ENCODE data around the gene SPON1.
"Not testable (repeated sequence)": the region's sequence is repeated elsewhere in the genome, so short reads cannot be mapped to it uniquely, and the experiment has no call there.

Gene SPON1

DNA sequence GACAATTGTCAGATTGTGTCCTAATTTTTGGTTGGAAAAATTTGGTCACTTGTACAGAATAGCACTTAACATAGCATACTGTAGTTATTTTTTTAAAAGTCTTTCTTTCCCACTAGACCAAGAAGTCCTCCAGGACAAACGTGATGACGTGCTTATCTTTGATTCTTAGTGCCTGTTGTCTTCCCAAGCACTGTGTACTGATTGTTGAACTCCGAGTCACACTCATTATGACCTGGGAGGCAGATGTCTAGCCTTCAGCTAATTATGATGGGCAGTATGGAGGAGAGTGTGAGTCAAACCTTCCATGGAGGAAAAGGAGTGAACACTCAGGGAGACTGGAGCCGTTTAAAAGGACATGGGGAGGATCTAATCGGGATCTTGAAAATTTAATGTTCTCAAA lies 119.8 kb downstream of the SPON1 start:
- DNase-seq (ENCODE audit: low spot score), result peak; percentile 19

- not testable (repeated sequence) for DNase-seq (ENCODE audit: low spot score)
Measured at GRCh38 chr11:14088861-14089260, 126.3 kb downstream of the SPON1 start.

- no peak for DNase-seq (ENCODE audit: low spot score)
Measured at GRCh38 chr11:14089690-14090462, 127.4 kb downstream of the SPON1 start.

DNA sequence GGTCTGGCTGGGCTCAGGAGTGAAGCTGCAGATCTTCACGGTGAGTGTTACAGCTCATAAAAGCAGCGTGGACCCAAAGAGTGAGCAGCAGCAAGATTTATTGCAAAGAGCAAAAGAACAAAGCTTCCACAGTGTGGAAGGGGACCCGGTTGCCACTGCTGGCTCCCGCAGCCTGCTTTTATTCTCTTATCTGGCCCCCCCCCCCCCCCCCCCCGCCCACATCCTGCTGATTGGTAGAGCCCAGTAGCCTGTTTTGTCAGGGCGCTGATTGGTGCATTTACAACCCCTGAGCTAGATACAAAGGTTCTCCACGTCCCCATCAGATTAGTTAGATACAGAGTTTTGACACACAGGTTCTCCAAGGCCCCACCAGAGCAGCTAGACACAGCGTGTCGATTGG lies 128.1 kb downstream of the SPON1 start:
- not testable (repeated sequence) for DNase-seq (ENCODE audit: low spot score)

GRCh38 chr11:14093065-14093464 lies 130.5 kb downstream of the SPON1 start:
- DNase-seq (ENCODE audit: low spot score), result no peak

DNA sequence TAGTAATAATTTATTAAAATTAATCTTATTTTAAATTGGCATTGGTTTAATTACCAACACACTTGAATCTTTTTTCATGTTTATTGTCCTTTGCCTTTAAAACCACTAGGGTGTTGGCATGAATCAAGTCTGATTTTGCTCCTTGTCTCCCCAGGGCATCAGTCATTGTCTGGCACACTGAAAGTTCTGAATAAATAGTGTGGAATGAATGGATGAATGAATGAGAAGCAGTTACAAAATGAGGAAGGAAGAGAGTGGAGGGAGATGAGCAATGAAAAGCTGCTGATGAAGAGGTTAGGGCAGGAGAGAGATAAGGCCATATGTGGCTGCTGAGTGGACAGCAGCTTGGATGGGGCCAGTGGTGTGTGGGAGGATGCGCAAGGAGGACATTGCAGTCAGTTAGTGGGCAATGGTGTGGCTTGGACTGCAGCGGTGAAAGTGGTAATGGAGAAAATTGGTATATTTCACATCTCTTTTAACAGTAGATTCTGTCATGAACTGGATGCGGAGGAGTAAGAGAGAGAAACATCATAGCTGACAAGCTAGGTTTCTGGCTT lies 132.0 kb downstream of the SPON1 start:
- peak; percentile 15 for DNase-seq (ENCODE audit: low spot score)

DNA sequence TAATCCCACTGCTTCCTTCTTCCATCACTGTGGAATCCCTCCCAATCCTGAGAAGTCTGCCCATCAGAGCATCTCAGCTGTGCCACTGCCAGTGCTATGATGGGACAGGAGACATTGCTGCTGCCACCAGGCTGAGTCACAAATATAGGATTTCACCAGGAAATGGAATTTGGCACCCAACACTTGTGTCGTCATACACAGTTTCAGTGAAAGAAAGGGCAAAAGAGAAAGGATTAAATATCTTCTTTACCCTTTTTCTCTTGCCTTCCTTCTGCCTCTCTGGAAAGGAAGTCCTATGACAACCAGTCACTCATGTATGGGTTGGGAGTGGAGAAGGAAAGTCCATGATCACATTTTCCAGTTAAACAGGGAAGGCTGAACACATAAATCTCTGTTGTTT lies 133.4 kb downstream of the SPON1 start:
- DNase-seq (ENCODE audit: low spot score), result peak; percentile 18

GRCh38 chr11:14096606-14097005 lies 134.1 kb downstream of the SPON1 start:
- no peak for DNase-seq (ENCODE audit: low spot score)

- DNase-seq (ENCODE audit: low spot score), result no peak
Measured at GRCh38 chr11:14101388-14101787, 138.9 kb downstream of the SPON1 start.

GRCh38 chr11:14102766-14103165 lies 140.2 kb downstream of the SPON1 start:
- DNase-seq (ENCODE audit: low spot score), result no peak

- no peak for DNase-seq (ENCODE audit: low spot score)
Measured at GRCh38 chr11:14105446-14105845, 142.9 kb downstream of the SPON1 start.

DNA sequence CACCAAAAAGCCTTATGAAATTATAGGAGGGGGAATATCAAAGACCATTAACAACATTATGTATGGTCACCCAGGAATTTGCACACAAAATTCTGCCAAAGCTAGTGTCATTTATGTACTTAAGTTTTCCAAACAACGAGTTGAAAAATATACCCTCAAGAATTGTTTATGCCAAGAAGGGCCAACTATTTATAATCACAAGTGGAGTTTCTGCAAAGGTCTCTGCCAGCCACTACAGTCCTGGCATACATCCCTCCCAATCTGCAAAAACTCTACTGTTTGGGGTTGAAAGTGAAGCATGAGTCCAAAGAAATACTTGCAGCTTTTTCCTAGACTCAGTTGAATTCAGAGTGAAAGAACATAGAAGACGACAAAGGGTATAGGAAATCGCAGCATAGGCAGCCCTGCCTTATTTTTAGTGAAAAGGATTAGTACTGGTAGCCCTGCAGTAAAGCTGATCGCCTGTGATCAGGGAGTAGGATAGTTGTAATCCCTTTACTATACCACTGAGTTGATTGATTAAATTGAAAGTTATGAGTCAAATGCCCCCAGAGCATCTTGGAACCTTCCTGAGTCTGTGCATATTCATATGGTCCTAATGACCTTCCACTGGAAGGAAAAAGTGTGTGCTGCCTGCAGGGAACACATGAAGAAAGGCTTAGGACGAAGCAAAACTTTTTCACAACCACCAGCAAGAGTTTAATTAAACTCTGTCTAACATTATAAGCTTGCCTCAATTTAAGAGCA lies 144.0 kb downstream of the SPON1 start:
- DNase-seq (ENCODE audit: low spot score), result no peak

GRCh38 chr11:14107050-14107430 lies 144.5 kb downstream of the SPON1 start:
- DNase-seq (ENCODE audit: low spot score), result no peak

DNA sequence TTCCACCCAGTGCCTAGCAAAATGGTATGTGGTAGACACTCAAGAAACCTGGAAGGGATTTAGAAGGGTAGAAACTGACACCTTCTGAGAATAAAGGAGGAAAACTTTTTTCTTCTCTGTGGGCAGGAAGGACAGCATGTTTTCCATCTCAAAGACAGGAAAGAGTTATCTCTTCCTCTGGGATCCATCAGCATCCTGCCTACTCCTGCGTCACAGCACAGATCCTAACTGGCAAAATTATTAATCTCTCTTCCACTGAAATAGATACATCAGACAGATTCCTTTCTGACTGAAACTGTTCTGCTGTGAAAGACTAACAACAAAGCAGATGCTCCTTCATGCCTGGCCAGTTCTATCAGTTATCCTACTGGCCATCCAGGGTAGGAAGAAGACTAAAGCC lies 147.2 kb downstream of the SPON1 start:
- no peak for DNase-seq (ENCODE audit: low spot score)

DNA sequence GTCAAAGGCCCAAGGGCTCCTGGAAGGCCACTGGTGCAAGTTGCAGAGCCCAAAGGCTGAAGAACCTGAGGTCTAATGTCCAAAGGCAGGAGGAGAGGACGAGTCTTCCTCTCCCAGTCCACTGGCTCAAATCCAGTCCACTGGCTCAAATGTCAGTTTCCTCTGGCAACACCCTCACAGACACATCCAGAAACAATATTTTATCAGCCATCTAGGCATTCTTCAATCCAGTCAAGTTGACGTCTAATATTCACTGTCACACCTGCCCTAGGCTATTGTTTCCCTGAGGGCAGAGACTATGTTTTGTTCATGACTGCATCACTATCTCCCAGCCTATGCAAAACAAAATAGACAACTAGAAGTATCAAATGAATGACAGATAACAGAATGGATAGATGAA lies 148.1 kb downstream of the SPON1 start:
- DNase-seq (ENCODE audit: low spot score), result no peak

DNA sequence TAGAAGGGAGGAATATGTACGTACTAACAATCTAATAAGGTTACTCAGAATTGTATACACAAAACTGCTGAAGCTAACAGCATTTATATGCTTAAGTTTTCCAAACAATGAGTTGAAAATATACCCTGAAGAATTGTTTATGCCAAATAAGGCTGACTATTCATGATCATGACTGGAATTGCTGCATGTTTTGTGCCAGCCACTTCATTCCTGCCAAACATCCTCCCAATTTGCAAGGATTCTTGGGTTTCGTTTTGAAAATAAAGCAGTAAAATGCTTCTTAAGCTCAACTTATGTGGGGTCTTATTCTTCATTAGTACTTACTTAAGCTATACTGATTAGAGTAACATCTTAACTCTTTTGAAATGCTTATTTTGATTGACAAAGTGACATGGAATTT lies 149.0 kb downstream of the SPON1 start:
- no peak for DNase-seq (ENCODE audit: low spot score)

GRCh38 chr11:14112721-14113120 lies 150.2 kb downstream of the SPON1 start:
- no peak for DNase-seq (ENCODE audit: low spot score)

- peak; percentile 58 for DNase-seq (ENCODE audit: low spot score)
Measured at GRCh38 chr11:14114269-14114668, 151.7 kb downstream of the SPON1 start.

DNA sequence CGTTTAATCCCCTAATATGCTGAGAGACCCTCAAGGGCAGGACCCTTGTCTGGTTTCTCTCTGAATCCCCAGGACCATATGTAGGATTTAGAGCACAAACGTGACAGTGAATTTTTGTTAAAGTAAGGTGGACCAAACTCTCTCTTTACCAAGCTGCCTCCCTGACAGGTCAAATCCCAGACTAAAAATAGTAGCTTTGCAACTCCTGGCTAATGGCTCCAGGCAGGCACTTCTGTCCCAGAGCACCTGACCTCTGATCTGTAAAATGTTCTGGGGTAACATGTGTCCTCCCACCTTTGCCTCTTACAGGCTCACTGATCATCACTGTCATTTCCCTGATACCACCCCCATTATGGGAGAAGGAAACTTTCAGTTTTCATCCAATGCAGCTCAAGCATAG lies 152.3 kb downstream of the SPON1 start:
- no peak for DNase-seq (ENCODE audit: low spot score)

DNA sequence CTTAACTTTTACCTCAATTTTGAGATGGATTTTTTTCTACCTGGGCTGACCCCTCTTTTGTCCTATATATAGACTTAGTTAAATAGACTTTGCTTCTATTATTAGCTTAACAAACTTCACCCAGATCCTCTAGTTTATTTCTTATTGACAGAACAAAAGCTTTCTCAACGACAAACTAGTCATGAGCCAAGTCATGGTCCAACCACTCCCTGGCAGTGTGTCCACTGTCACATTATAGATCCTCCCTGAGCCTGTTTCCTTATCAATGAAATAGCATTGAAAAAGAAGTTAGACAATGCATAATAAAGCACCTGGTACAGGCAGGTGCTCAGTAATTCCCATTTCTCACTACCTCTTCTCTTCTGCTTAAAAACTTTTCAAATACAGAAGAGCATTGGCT lies 155.1 kb downstream of the SPON1 start:
- no peak for DNase-seq (ENCODE audit: low spot score)

DNA sequence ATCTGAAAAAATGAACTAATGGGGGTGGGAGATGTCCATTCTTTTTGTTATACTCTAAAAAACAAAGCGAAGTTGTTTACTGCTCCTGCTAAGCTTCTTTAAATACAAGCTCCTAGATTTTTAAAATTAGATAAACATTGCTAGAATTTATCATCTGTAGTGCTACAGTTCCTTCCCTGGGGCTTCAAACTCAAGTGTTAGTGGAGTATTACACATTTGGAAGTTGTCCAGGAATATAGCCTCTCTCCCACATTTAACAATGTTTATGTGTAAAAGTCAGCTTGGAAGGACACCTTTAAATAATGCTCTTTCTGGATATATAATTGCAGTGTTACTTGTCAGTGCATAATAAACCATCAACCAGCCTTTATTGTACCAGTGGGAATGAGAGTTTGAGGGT lies 155.5 kb downstream of the SPON1 start:
- no peak for DNase-seq (ENCODE audit: low spot score)

GRCh38 chr11:14119357-14119756 lies 156.8 kb downstream of the SPON1 start:
- DNase-seq (ENCODE audit: low spot score), result peak; percentile 59

DNA sequence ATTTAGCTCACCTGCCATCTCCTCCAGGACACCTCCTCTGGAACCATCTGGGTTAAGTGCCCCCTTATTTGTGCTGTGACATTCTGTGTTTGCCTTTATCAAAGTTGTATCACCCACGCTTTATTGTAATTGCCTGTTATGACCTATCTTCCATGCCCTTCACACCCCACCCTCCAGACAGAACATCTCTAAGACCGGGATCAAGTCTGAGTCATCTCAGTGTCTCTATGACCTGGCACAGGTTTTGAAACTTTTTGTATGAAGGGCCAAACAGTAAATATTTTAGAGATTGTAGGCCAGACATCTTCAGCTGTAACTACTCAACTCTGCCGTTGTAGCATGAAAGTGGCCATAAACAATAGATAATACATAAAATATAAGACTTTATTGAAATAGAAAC lies 161.8 kb downstream of the SPON1 start:
- no peak for DNase-seq (ENCODE audit: low spot score)

Data from kidney tubule cell (primary cell).